Activated B cell treated with CpG ODN at 0.5 μM for 24 hours (primary cell): ENCODE data around the gene MTHFD1L. TPM values are rescaled to one million over a fixed set of nuclear protein-coding genes. Genes with fewer than 3 reads are reported as not detected.

Experiments
- ATAC-seq: fragments of 200-7000 bp; cut with Tn5 transposase; one replicate; pipeline ENCODE4 v1.10.0; 2021; ENCODE audit warnings: low read depth, mild to moderate bottlenecking, moderate library complexity
- CTCF ChIA-PET: fragments of 350-600 bp; sonication (Branson Sonifier 250); formaldehyde crosslinking; loops from one replicate; lab custom pipeline; 2021; ENCODE audit warnings: antibody characterized with exemption; lab: Charles Lee
- POLR2A ChIA-PET: fragments of 350-600 bp; sonication (Branson Sonifier 250); formaldehyde crosslinking; loops from one replicate; lab custom pipeline; 2021; ENCODE audit warnings: antibody characterized with exemption; lab: Charles Lee
- DNase-seq: peaks from one replicate; pipeline ENCODE4 v3.0.0; 2022
- H3K27ac Mint-ChIP-seq: one replicate; pipeline ENCODE4 v1.8.0; 2020; ENCODE audit warnings: mixed read lengths
- H3K27me3 Mint-ChIP-seq: one replicate; pipeline ENCODE4 v1.8.0; 2021; ENCODE audit warnings: mixed read lengths
- H3K36me3 Mint-ChIP-seq: one replicate; pipeline ENCODE4 v1.8.0; 2021; ENCODE audit warnings: low read depth, mixed read lengths
- H3K4me1 Mint-ChIP-seq: one replicate; pipeline ENCODE4 v1.8.0; 2021; ENCODE audit warnings: mixed read lengths
- H3K4me3 Mint-ChIP-seq: one replicate; pipeline ENCODE4 v1.8.0; 2020; ENCODE audit warnings: mild to moderate bottlenecking, mixed read lengths
- H3K9me3 Mint-ChIP-seq: one replicate; pipeline ENCODE4 v1.8.0; 2020; ENCODE audit warnings: mixed read lengths
- CTCF ChIP-seq: fragments of 200-600 bp; IDR thresholded peaks from one replicate; pipeline ENCODE4 v1.8.0; 2022; ENCODE audit warnings: antibody characterized with exemption, mild to moderate bottlenecking
- intact Hi-C: fragments of 100-400 bp; cut with micrococcal nuclease; formaldehyde crosslinking; loops from one replicate; pipeline ENCODE4 v1.15.1; 2024
- total RNA-seq: library from RNA; stranded (reverse); gene quantifications from 2 replicates; pipeline ENCODE4 v1.2.3, GENCODE V29; 2022

The MTHFD1L gene
- total RNA-seq, 1 donor from 2014 or later, result 60.4 TPM

DNA sequence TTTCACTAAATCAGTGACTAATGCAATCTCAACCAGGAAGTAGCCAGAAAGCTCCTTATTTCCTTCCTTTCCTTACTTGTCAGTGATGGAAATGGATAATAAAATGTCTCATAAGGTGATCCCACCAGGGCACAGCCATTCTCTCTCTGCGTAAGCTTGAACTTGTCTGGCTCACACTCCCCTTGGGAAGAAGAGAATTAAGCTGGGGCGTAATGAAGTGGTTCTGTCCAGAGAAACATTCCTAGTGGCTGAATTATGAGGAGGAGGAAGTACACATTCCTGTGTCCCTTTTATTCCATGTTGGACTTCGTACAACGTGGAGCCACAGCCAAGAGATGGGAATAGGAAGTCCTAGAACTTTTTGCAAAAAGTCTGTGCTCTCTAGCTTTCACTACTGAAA is 93.7 kb downstream of the MTHFD1L start:
- no peaks in the 10 kb centered on the region for H3K4me1 Mint-ChIP-seq
- no peaks in the 10 kb centered on the region for H3K27me3 Mint-ChIP-seq
- H3K27ac Mint-ChIP-seq, result no peak overlapping the region
- H3K36me3 Mint-ChIP-seq, result peaks cover 62% of the 10 kb centered on the region
- intact Hi-C loops, result no loop called here
- no peak for TF ChIP-seq CTCF
- DNase-seq (no peak), ATAC-seq (no peak)
- no peaks in the 10 kb centered on the region for H3K9me3 Mint-ChIP-seq
- no peak overlapping the region for H3K4me3 Mint-ChIP-seq
- ChIA-PET POLR2A (no interaction called here), CTCF (no interaction called here)

- H3K27ac Mint-ChIP-seq, result no peak overlapping the region
- peaks cover 57% of the 10 kb centered on the region for H3K36me3 Mint-ChIP-seq
- H3K4me3 Mint-ChIP-seq, result no peak overlapping the region
- no peaks in the 10 kb centered on the region for H3K27me3 Mint-ChIP-seq
- no peak for TF ChIP-seq CTCF
- CTCF ChIA-PET, result no interaction called here
- DNase-seq (no peak), ATAC-seq (no peak)
- POLR2A ChIA-PET, result no interaction called here
- intact Hi-C loops, result no loop called here
- H3K9me3 Mint-ChIP-seq, result no peaks in the 10 kb centered on the region
- H3K4me1 Mint-ChIP-seq, result peaks cover 14% of the 10 kb centered on the region
Measured at GRCh38 chr6:150962436-150962835, 96.9 kb downstream of the MTHFD1L start.

- no peaks in the 10 kb centered on the region for H3K9me3 Mint-ChIP-seq
- no peak for TF ChIP-seq CTCF
- no peak for DNase-seq
Measured at GRCh38 chr6:150964765-150965164, 99.3 kb downstream of the MTHFD1L start.

DNA sequence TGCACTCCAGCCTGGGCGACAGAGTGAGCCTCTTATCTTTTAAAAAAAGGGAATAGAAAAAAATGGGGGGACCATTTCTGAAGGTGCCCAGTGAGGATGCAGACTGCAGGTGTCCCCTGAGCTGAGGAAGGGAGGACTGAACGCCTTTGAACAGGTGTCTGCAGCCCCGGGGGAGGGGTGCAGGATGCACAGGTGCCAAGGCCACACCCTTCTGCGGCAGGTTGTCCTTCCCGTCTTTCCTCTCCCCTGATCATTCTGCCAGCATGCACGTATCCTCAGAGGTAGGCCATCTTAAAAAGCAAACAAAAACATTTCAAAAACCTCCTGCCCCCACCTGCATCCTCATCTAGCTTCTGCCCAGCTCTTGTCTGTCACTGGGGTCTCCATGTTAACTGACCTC is 101.3 kb downstream of the MTHFD1L start:
- no peak for ATAC-seq
- Mint-ChIP-seq H3K4me3 (no peak overlapping the region), H3K36me3 (peaks cover 51% of the 10 kb centered on the region), H3K4me1 (peaks cover 14% of the 10 kb centered on the region), H3K27me3 (no peaks in the 10 kb centered on the region), H3K27ac (no peak overlapping the region), H3K9me3 (no peaks in the 10 kb centered on the region)
- POLR2A ChIA-PET, result no interaction called here
- DNase-seq, result no peak
- CTCF ChIA-PET, result no interaction called here
- no peak for TF ChIP-seq CTCF
- intact Hi-C loops, result no loop called here

More at GRCh38 chr6:150964765-150965164, 99.3 kb downstream of the MTHFD1L start:
- Mint-ChIP-seq H3K4me3 (no peak overlapping the region), H3K4me1 (peaks cover 14% of the 10 kb centered on the region), H3K27ac (no peak overlapping the region), H3K27me3 (no peaks in the 10 kb centered on the region), H3K36me3 (peaks cover 60% of the 10 kb centered on the region)
- no peak for ATAC-seq
- CTCF ChIA-PET, result no interaction called here
- intact Hi-C loops, result no loop called here
- POLR2A ChIA-PET, result no interaction called here

DNA sequence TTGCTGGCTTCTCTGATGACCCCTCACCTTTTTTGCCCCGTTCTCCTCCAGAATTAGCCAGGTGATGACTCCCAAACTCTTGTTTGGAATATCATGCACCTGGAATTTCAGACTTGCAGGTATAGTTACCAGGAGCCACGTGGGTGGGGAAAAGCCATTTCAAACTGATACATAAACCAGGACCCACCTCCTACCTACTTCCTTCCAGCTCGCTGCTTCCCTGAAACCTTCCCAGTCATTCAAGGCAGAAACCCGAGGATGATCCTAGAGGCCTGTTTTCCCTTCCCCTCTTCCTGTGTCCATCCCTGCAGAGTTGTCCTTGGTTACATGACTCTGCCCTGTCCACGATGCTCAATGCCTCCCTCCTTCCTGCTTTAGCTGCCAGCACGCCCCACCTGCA is 101.9 kb downstream of the MTHFD1L start:
- Mint-ChIP-seq H3K4me1 (peaks cover 14% of the 10 kb centered on the region), H3K27me3 (no peaks in the 10 kb centered on the region), H3K4me3 (no peak overlapping the region), H3K36me3 (peaks cover 56% of the 10 kb centered on the region), H3K27ac (no peak overlapping the region), H3K9me3 (no peaks in the 10 kb centered on the region)
- no peak for ATAC-seq
- no peak for DNase-seq
- POLR2A ChIA-PET, result no interaction called here
- no peak for TF ChIP-seq CTCF
- intact Hi-C loops, result no loop called here
- CTCF ChIA-PET, result no interaction called here
